ENCODE results near the gene ACTR5. TPM values are rescaled to one million over a fixed set of nuclear protein-coding genes. Genes with fewer than 3 reads are reported as not detected.

ACTR5 gene
- total RNA-seq, 1 donor = 5.8 TPM

DNA sequence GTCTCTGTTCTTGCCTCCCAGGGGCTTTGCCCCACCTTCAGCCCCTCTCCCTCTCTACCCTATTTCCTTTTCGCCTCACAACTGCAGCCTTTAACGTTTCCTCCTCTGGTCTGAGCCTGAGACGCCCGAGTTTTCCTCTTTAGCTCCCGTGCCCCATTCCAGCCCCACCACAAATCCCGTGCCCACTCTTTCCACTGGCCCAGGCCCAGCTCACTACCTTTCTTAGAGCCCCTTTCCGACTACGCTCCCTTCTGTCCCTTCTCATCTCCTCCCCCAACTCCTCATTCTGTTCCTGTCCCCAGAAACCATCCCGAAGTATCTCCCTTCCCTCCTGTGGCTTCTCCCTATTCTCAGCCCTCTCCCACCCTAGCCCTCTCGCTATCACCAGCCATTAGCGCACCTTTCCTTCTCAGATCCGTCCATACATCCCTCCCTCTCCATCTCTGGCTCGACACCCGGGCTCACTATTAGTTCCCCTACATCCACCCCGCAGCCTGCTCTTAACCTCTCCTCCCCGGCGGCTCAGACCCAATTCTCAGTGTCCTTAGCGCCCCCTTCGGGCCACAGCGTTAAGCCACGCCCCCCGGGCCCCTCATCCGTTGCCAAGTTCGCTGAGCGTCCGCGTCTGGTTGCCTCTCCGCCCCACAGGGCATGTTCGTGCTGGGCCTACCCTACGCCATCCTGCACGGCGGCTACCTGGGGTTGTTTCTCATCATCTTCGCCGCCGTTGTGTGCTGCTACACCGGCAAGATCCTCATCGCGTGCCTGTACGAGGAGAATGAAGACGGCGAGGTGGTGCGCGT lies 21.3 kb upstream of the ACTR5 start:
- Histone ChIP-seq H3K4me1 (ENCODE audit: insufficient read depth, low read length) (peaks cover 8% of the 10 kb centered on the region), H2AFZ (ENCODE audit: low read length) (no peak overlapping the region), H3K4me2 (ENCODE audit: insufficient read depth, low read length) (no peak overlapping the region), H3K79me2 (ENCODE audit: insufficient read depth, low read length) (no peaks in the 10 kb centered on the region), H3K4me3 (ENCODE audit: insufficient read depth, low read length) (no peak overlapping the region), H3K36me3 (ENCODE audit: insufficient read depth, low read length) (no peaks in the 10 kb centered on the region), H3K27me3 (ENCODE audit: insufficient read depth, low read length) (peaks cover 96% of the 10 kb centered on the region), H4K20me1 (ENCODE audit: insufficient read depth, low read length) (peaks cover 3% of the 10 kb centered on the region), H3K9me3 (ENCODE audit: low read depth, low read length) (no peaks in the 10 kb centered on the region), H3K27ac (ENCODE audit: low read depth, low read length) (no peak overlapping the region)
- peak; percentile 85 for DNase-seq (ENCODE audit: insufficient read length, low spot score, missing footprints)
- TF ChIP-seq, protein P1, sequence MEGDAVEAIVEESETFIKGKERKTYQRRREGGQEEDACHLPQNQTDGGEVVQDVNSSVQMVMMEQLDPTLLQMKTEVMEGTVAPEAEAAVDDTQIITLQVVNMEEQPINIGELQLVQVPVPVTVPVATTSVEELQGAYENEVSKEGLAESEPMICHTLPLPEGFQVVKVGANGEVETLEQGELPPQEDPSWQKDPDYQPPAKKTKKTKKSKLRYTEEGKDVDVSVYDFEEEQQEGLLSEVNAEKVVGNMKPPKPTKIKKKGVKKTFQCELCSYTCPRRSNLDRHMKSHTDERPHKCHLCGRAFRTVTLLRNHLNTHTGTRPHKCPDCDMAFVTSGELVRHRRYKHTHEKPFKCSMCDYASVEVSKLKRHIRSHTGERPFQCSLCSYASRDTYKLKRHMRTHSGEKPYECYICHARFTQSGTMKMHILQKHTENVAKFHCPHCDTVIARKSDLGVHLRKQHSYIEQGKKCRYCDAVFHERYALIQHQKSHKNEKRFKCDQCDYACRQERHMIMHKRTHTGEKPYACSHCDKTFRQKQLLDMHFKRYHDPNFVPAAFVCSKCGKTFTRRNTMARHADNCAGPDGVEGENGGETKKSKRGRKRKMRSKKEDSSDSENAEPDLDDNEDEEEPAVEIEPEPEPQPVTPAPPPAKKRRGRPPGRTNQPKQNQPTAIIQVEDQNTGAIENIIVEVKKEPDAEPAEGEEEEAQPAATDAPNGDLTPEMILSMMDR (IDR thresholded peaks at IDR 0.05; ENCODE audit: extremely low read depth, low read depth, low read length) = peak; percentile 26

DNA sequence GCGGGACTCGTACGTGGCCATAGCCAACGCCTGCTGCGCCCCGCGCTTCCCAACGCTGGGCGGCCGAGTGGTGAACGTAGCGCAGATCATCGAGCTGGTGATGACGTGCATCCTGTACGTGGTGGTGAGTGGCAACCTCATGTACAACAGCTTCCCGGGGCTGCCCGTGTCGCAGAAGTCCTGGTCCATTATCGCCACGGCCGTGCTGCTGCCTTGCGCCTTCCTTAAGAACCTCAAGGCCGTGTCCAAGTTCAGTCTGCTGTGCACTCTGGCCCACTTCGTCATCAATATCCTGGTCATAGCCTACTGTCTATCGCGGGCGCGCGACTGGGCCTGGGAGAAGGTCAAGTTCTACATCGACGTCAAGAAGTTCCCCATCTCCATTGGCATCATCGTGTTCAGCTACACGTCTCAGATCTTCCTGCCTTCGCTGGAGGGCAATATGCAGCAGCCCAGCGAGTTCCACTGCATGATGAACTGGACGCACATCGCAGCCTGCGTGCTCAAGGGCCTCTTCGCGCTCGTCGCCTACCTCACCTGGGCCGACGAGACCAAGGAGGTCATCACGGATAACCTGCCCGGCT lies 20.6 kb upstream of the ACTR5 start:
- Histone ChIP-seq H3K9me3 (ENCODE audit: low read depth, low read length) (no peaks in the 10 kb centered on the region), H3K4me1 (ENCODE audit: insufficient read depth, low read length) (peaks cover 8% of the 10 kb centered on the region), H3K27me3 (ENCODE audit: insufficient read depth, low read length) (peaks cover 95% of the 10 kb centered on the region), H2AFZ (ENCODE audit: low read length) (no peak overlapping the region), H3K36me3 (ENCODE audit: insufficient read depth, low read length) (no peaks in the 10 kb centered on the region), H3K4me2 (ENCODE audit: insufficient read depth, low read length) (no peak overlapping the region), H3K79me2 (ENCODE audit: insufficient read depth, low read length) (no peaks in the 10 kb centered on the region), H4K20me1 (ENCODE audit: insufficient read depth, low read length) (peaks cover 3% of the 10 kb centered on the region), H3K4me3 (ENCODE audit: insufficient read depth, low read length) (no peak overlapping the region), H3K27ac (ENCODE audit: low read depth, low read length) (no peak overlapping the region)
- peak; percentile 82 for DNase-seq (ENCODE audit: insufficient read length, low spot score, missing footprints)
- TF ChIP-seq, protein P1 (IDR thresholded peaks at IDR 0.05; ENCODE audit: extremely low read depth, low read depth, low read length) = no peak

DNA sequence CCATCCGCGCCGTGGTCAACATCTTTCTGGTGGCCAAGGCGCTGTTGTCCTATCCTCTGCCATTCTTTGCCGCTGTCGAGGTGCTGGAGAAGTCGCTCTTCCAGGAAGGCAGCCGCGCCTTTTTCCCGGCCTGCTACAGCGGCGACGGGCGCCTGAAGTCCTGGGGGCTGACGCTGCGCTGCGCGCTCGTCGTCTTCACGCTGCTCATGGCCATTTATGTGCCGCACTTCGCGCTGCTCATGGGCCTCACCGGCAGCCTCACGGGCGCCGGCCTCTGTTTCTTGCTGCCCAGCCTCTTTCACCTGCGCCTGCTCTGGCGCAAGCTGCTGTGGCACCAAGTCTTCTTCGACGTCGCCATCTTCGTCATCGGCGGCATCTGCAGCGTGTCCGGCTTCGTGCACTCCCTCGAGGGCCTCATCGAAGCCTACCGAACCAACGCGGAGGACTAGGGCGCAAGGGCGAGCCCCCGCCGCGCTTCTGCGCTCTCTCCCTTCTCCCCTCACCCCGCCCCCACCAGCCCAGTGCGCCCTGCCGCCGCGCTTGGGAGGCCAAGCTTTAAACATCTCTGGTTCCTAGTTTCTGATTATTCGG lies 20.0 kb upstream of the ACTR5 start:
- no peak overlapping the region for H3K4me3 ChIP-seq (ENCODE audit: insufficient read depth, low read length)
- DNase-seq (ENCODE audit: insufficient read length, low spot score, missing footprints) = peak; percentile 87
- no peaks in the 10 kb centered on the region for H3K79me2 ChIP-seq (ENCODE audit: insufficient read depth, low read length)
- TF ChIP-seq, protein P1 (IDR thresholded peaks at IDR 0.05; ENCODE audit: extremely low read depth, low read depth, low read length) = no peak
- no peak overlapping the region for H2AFZ ChIP-seq (ENCODE audit: low read length)
- no peaks in the 10 kb centered on the region for H3K9me3 ChIP-seq (ENCODE audit: low read depth, low read length)
- H3K27ac ChIP-seq (ENCODE audit: low read depth, low read length) = no peak overlapping the region
- peaks cover 94% of the 10 kb centered on the region for H3K27me3 ChIP-seq (ENCODE audit: insufficient read depth, low read length)
- H3K4me1 ChIP-seq (ENCODE audit: insufficient read depth, low read length) = peaks cover 8% of the 10 kb centered on the region
- H4K20me1 ChIP-seq (ENCODE audit: insufficient read depth, low read length) = peaks cover 3% of the 10 kb centered on the region
- no peaks in the 10 kb centered on the region for H3K36me3 ChIP-seq (ENCODE audit: insufficient read depth, low read length)
- H3K4me2 ChIP-seq (ENCODE audit: insufficient read depth, low read length) = no peak overlapping the region
